ENCODE data around the gene SLC40A1.

Gene SLC40A1

GRCh38 chr2:189577121-189577520 lies 3.5 kb downstream of the SLC40A1 start:
- TF ChIP-seq JUND (IDR thresholded peaks at IDR 0.05; ENCODE audit: low read depth), result no peak
- in situ Hi-C loops (cut with HindIII; ENCODE audit: low pct_unique_long_range_greater_than_20kb, low sequenced_read_pairs), result no loop called here
- peak in 1 of 2 experiments; percentile 54 for DNase-seq (ENCODE audit: low read depth in 1 of 2, low spot score in 1 of 2)

- DNase-seq (ENCODE audit: low read depth in 1 of 2, low spot score in 1 of 2), result no peak
- in situ Hi-C loops (cut with HindIII; ENCODE audit: low pct_unique_long_range_greater_than_20kb, low sequenced_read_pairs), result no loop called here
These were observed 4.2 kb downstream of the SLC40A1 start for GRCh38 chr2:189576396-189576795.

GRCh38 chr2:189574793-189575475 lies 5.7 kb downstream of the SLC40A1 start:
- in situ Hi-C loops (cut with HindIII; ENCODE audit: low pct_unique_long_range_greater_than_20kb, low sequenced_read_pairs), result no loop called here
- TF ChIP-seq JUND (IDR thresholded peaks at IDR 0.05; ENCODE audit: low read depth), result no peak
- DNase-seq (ENCODE audit: low read depth in 1 of 2, low spot score in 1 of 2), result no peak

More at GRCh38 chr2:189576396-189576795, 4.2 kb downstream of the SLC40A1 start:
- TF ChIP-seq JUND (IDR thresholded peaks at IDR 0.05; ENCODE audit: low read depth), result no peak

- DNase-seq (ENCODE audit: low read depth in 1 of 2, low spot score in 1 of 2), result peak in 1 of 2 experiments; percentile 70
- TF ChIP-seq JUND (IDR thresholded peaks at IDR 0.05; ENCODE audit: low read depth), result peak; percentile 36
- in situ Hi-C loops (cut with HindIII; ENCODE audit: low pct_unique_long_range_greater_than_20kb, low sequenced_read_pairs), result no loop called here
These were observed 10.0 kb downstream of the SLC40A1 start for GRCh38 chr2:189570570-189571031.

GRCh38 chr2:189569295-189569910 lies 11.2 kb downstream of the SLC40A1 start:
- TF ChIP-seq JUND (IDR thresholded peaks at IDR 0.05; ENCODE audit: low read depth), result no peak
- in situ Hi-C loops (cut with HindIII; ENCODE audit: low pct_unique_long_range_greater_than_20kb, low sequenced_read_pairs), result no loop called here
- DNase-seq (ENCODE audit: low read depth in 1 of 2, low spot score in 1 of 2), result no peak

- DNase-seq (ENCODE audit: low read depth in 1 of 2, low spot score in 1 of 2), result no peak
- no peak for TF ChIP-seq JUND (IDR thresholded peaks at IDR 0.05; ENCODE audit: low read depth)
- in situ Hi-C loops (cut with HindIII; ENCODE audit: low pct_unique_long_range_greater_than_20kb, low sequenced_read_pairs), result no loop called here
These were observed 14.5 kb downstream of the SLC40A1 start for GRCh38 chr2:189566046-189566445.

- DNase-seq (ENCODE audit: low read depth in 1 of 2, low spot score in 1 of 2), result no peak
- no peak for TF ChIP-seq JUND (IDR thresholded peaks at IDR 0.05; ENCODE audit: low read depth)
These were observed 19.1 kb downstream of the SLC40A1 start for GRCh38 chr2:189561371-189562038.

GRCh38 chr2:189560273-189560586 lies 20.4 kb downstream of the SLC40A1 start:
- TF ChIP-seq JUND (IDR thresholded peaks at IDR 0.05; ENCODE audit: low read depth), result no peak
- no peak for DNase-seq (ENCODE audit: low read depth in 1 of 2, low spot score in 1 of 2)
- in situ Hi-C loops (cut with HindIII; ENCODE audit: low pct_unique_long_range_greater_than_20kb, low sequenced_read_pairs), result no loop called here

More at GRCh38 chr2:189561371-189562038, 19.1 kb downstream of the SLC40A1 start:
- in situ Hi-C loops (cut with HindIII; ENCODE audit: low pct_unique_long_range_greater_than_20kb, low sequenced_read_pairs), result no loop called here

- peak in 1 of 2 experiments; percentile 71 for DNase-seq (ENCODE audit: low read depth in 1 of 2, low spot score in 1 of 2)
- TF ChIP-seq JUND (IDR thresholded peaks at IDR 0.05; ENCODE audit: low read depth), result no peak; the same call in 1 of the 2 replicates
- in situ Hi-C loops (cut with HindIII; ENCODE audit: low pct_unique_long_range_greater_than_20kb, low sequenced_read_pairs), result no loop called here
These were observed 20.9 kb downstream of the SLC40A1 start for GRCh38 chr2:189559579-189560272.

- no peak for TF ChIP-seq JUND (IDR thresholded peaks at IDR 0.05; ENCODE audit: low read depth)
- no peak for DNase-seq (ENCODE audit: low read depth in 1 of 2, low spot score in 1 of 2)
- in situ Hi-C loops (cut with HindIII; ENCODE audit: low pct_unique_long_range_greater_than_20kb, low sequenced_read_pairs), result no loop called here
These were observed 21.9 kb downstream of the SLC40A1 start for GRCh38 chr2:189558516-189559272.

GRCh38 chr2:189557373-189557772 lies 23.2 kb downstream of the SLC40A1 start:
- in situ Hi-C loops (cut with HindIII; ENCODE audit: low pct_unique_long_range_greater_than_20kb, low sequenced_read_pairs), result no loop called here

GRCh38 chr2:189556526-189556925 lies 24.1 kb downstream of the SLC40A1 start:
- DNase-seq (ENCODE audit: low read depth in 1 of 2, low spot score in 1 of 2), result no peak
- TF ChIP-seq JUND (IDR thresholded peaks at IDR 0.05; ENCODE audit: low read depth), result no peak
- in situ Hi-C loops (cut with HindIII; ENCODE audit: low pct_unique_long_range_greater_than_20kb, low sequenced_read_pairs), result no loop called here

More at GRCh38 chr2:189557373-189557772, 23.2 kb downstream of the SLC40A1 start:
- DNase-seq (ENCODE audit: low read depth in 1 of 2, low spot score in 1 of 2), result no peak
- no peak for TF ChIP-seq JUND (IDR thresholded peaks at IDR 0.05; ENCODE audit: low read depth)

Measured in T47D (cell line).